ENCODE measurements around the gene MAPT.

MAPT gene

GRCh38 chr17:45914047-45914717, 19.8 kb downstream of the MAPT start:
- H3K9me3 ChIP-seq, result peaks cover 0 to 5% (median 0%) of the 10 kb centered on the region in 3 donors

GRCh38 chr17:45915263-45915662, 20.9 kb downstream of the MAPT start:
- no peaks in the 10 kb centered on the region for H3K36me3 ChIP-seq
- intact Hi-C loops (cut with DNase I; ENCODE audit: low total_unique reads), result no loop called here
- no peak overlapping the region for H3K27ac ChIP-seq
- H3K4me3 ChIP-seq, result no peak overlapping the region
- H3K9me3 ChIP-seq, result peaks cover 0 to 5% (median 0%) of the 10 kb centered on the region in 3 donors
- no peak for TF ChIP-seq CTCF (IDR thresholded peaks at IDR 0.05)
- no peak for DNase-seq
- peaks cover 0 to 14% of the 10 kb centered on the region in 2 donors for H3K27me3 ChIP-seq
- no peaks in the 10 kb centered on the region for H3K4me1 ChIP-seq

More at GRCh38 chr17:45914047-45914717, 19.8 kb downstream of the MAPT start:
- Histone ChIP-seq H3K36me3 (no peaks in the 10 kb centered on the region), H3K27ac (no peak overlapping the region), H3K27me3 (peaks cover 0 to 16% of the 10 kb centered on the region in 2 donors), H3K4me1 (no peaks in the 10 kb centered on the region), H3K4me3 (no peak overlapping the region)
- DNase-seq, result no peak
- intact Hi-C loops (cut with DNase I; ENCODE audit: low total_unique reads), result no loop called here
- TF ChIP-seq CTCF (IDR thresholded peaks at IDR 0.05), result no peak

- no peaks in the 10 kb centered on the region for H3K4me1 ChIP-seq
- H3K27me3 ChIP-seq, result peaks cover 0 to 14% of the 10 kb centered on the region in 2 donors
- H3K9me3 ChIP-seq, result peaks cover 0 to 3% (median 0%) of the 10 kb centered on the region in 3 donors
- no peaks in the 10 kb centered on the region for H3K36me3 ChIP-seq
- intact Hi-C loops (cut with DNase I; ENCODE audit: low total_unique reads), result no loop called here
- DNase-seq, result no peak
- no peak overlapping the region for H3K4me3 ChIP-seq
- TF ChIP-seq CTCF (IDR thresholded peaks at IDR 0.05), result no peak
- H3K27ac ChIP-seq, result no peak overlapping the region
These were observed 22.7 kb downstream of the MAPT start for GRCh38 chr17:45917081-45917480.

GRCh38 chr17:45918241-45918745, 23.9 kb downstream of the MAPT start:
- Histone ChIP-seq H3K27ac (no peak overlapping the region), H3K9me3 (no peaks in the 10 kb centered on the region), H3K36me3 (no peaks in the 10 kb centered on the region), H3K27me3 (peaks cover 0 to 16% of the 10 kb centered on the region in 2 donors), H3K4me3 (no peak overlapping the region), H3K4me1 (no peaks in the 10 kb centered on the region)
- intact Hi-C loops (cut with DNase I; ENCODE audit: low total_unique reads), result no loop called here
- no peak for DNase-seq
- TF ChIP-seq CTCF (IDR thresholded peaks at IDR 0.05), result no peak

GRCh38 chr17:45919136-45919535, 24.8 kb downstream of the MAPT start:
- DNase-seq, result no peak
- Histone ChIP-seq H3K9me3 (no peaks in the 10 kb centered on the region), H3K4me1 (no peaks in the 10 kb centered on the region), H3K36me3 (no peaks in the 10 kb centered on the region), H3K4me3 (no peak overlapping the region), H3K27ac (no peak overlapping the region), H3K27me3 (peaks cover 0 to 16% of the 10 kb centered on the region in 2 donors)
- TF ChIP-seq CTCF (IDR thresholded peaks at IDR 0.05), result no peak
- intact Hi-C loops (cut with DNase I; ENCODE audit: low total_unique reads), result no loop called here
